Measurements from ENCODE around the gene RNH1. TPM values are rescaled to one million over a fixed set of nuclear protein-coding genes. Genes with fewer than 3 reads are reported as not detected.

Gene RNH1
- total and polyA plus RNA-seq, 2 experiments from 2014 or later = 105 to 199 TPM

GRCh38 chr11:457111-457760, 49.8 kb downstream of the RNH1 start:
- no peaks in the 10 kb centered on the region for H3K9me2 ChIP-seq (replicated peaks; ENCODE audit: insufficient read depth)
- no peak overlapping the region for H3K4me2 ChIP-seq
- TF ChIP-seq CTCF (IDR thresholded peaks at IDR 0.05; ENCODE audit: poor library complexity) (no peak), EZH2 (IDR thresholded peaks at IDR 0.05; ENCODE audit: borderline replicate concordance) (no peak), EZH2phosphoT487 (IDR thresholded peaks at IDR 0.05; ENCODE audit: low read depth, severe bottlenecking, unreplicated experiment) (no peak)
- H3K36me3 ChIP-seq (replicated peaks; ENCODE audit: insufficient read depth, low read depth) = no peaks in the 10 kb centered on the region
- H3K4me3 ChIP-seq = no peak overlapping the region
- peaks cover 7% of the 10 kb centered on the region for H3K4me1 ChIP-seq (ENCODE audit: insufficient read depth)
- no peaks in the 10 kb centered on the region for H3K27me3 ChIP-seq
- H3K27ac ChIP-seq = no peak overlapping the region
- peaks cover 64% of the 10 kb centered on the region for H3K79me2 ChIP-seq
- no peak for DNase-seq (ENCODE audit: low spot score)
- H3K9me3 ChIP-seq (ENCODE audit: low read depth) = no peaks in the 10 kb centered on the region
- H4K20me1 ChIP-seq (ENCODE audit: insufficient read depth, poor library complexity, severe bottlenecking) = no peaks in the 10 kb centered on the region
- no peak overlapping the region for H2AFZ ChIP-seq
- WGBS (ENCODE audit: low lambda C conversion rate, missing lambda C conversion rate) = 87% methylated on average over 23 of the region's 23 CpGs

- H3K9me3 ChIP-seq (ENCODE audit: low read depth) = no peaks in the 10 kb centered on the region
- H3K4me1 ChIP-seq (ENCODE audit: insufficient read depth) = peaks cover 10% of the 10 kb centered on the region
- peaks cover 1% of the 10 kb centered on the region for H4K20me1 ChIP-seq (ENCODE audit: insufficient read depth, poor library complexity, severe bottlenecking)
- no peaks in the 10 kb centered on the region for H3K9me2 ChIP-seq (replicated peaks; ENCODE audit: insufficient read depth)
- H3K79me2 ChIP-seq = peaks cover 71% of the 10 kb centered on the region
- no peak overlapping the region for H3K4me3 ChIP-seq
- H3K27ac ChIP-seq = no peak overlapping the region
- H3K4me2 ChIP-seq = no peak overlapping the region
- no peak for DNase-seq (ENCODE audit: low spot score)
- H3K36me3 ChIP-seq (replicated peaks; ENCODE audit: insufficient read depth, low read depth) = no peaks in the 10 kb centered on the region
- H2AFZ ChIP-seq = no peak overlapping the region
- no peaks in the 10 kb centered on the region for H3K27me3 ChIP-seq
- 88% methylated on average over 7 of the region's 7 CpGs for WGBS (ENCODE audit: low lambda C conversion rate, missing lambda C conversion rate)
- no peak for TF ChIP-seq EZH2 (IDR thresholded peaks at IDR 0.05; ENCODE audit: borderline replicate concordance)
- no peak for TF ChIP-seq CTCF (IDR thresholded peaks at IDR 0.05; ENCODE audit: poor library complexity)
- TF ChIP-seq EZH2phosphoT487 (IDR thresholded peaks at IDR 0.05; ENCODE audit: low read depth, severe bottlenecking, unreplicated experiment) = no peak
These were observed 50.5 kb downstream of the RNH1 start for GRCh38 chr11:456533-456932.

GRCh38 chr11:455566-456147, 51.4 kb downstream of the RNH1 start:
- Histone ChIP-seq H3K27me3 (no peaks in the 10 kb centered on the region), H3K4me2 (no peak overlapping the region), H4K20me1 (ENCODE audit: insufficient read depth, poor library complexity, severe bottlenecking) (peaks cover 6% of the 10 kb centered on the region), H2AFZ (no peak overlapping the region), H3K79me2 (peaks cover 76% of the 10 kb centered on the region), H3K27ac (no peak overlapping the region), H3K4me1 (ENCODE audit: insufficient read depth) (peaks cover 15% of the 10 kb centered on the region), H3K9me3 (ENCODE audit: low read depth) (no peaks in the 10 kb centered on the region), H3K4me3 (no peak overlapping the region), H3K9me2 (replicated peaks; ENCODE audit: insufficient read depth) (no peaks in the 10 kb centered on the region), H3K36me3 (replicated peaks; ENCODE audit: insufficient read depth, low read depth) (no peaks in the 10 kb centered on the region)
- 90% methylated on average over 23 of the region's 23 CpGs for WGBS (ENCODE audit: low lambda C conversion rate, missing lambda C conversion rate)
- TF ChIP-seq EZH2phosphoT487 (IDR thresholded peaks at IDR 0.05; ENCODE audit: low read depth, severe bottlenecking, unreplicated experiment) (no peak), CTCF (IDR thresholded peaks at IDR 0.05; ENCODE audit: poor library complexity) (no peak), EZH2 (IDR thresholded peaks at IDR 0.05; ENCODE audit: borderline replicate concordance) (no peak)
- no peak for DNase-seq (ENCODE audit: low spot score)
